ENCODE measurements around the gene KIAA0408.

Gene KIAA0408

DNA sequence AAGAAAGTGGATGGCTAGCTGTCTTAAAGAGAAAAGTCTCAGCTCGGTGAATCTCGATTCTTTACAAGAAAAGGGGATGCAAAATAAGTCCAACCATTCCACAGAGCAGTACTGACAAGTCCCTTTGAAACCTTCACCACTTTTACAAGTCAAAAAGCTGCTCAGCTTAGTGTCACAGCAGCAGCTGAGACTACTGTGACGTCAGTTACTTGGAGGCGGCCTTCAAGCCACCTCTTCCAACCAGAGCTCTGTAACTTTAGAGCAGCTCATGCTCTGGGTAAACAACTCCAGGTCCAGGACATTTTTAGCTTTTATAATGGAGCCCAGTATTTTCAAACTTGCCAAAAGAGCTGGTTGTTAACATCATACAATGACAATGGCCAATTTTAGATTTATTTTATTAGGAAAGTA lies at the start of gene KIAA0408:
Gene KIAA0408, minus strand, starts transcription at position 159 of the 411 bp plus-strand sequence. CDS start 5,408 bp downstream, outside the sequence.
- DNase-seq (ENCODE audit: low read depth, low spot score) = peak; percentile 43

DNA sequence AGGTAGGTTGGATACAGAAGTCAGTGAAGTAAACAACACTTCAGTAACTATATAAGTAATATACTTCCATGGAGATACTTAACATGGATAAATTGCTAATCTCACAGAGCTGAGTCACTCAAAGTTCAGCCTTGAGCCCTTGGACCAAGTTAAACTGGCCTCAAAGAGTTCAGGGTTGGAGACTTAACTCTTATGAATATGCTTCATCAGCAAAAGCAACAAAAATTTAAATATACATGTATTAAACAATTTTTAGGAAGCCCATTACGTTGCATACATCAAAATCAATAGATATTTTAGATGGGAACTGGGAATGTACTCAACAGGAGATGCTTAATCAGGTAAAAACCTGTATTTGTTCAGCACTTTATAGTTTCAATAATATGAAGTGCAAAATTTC lies 47.7 kb upstream of the KIAA0408 start:
- DNase-seq (ENCODE audit: low read depth, low spot score) = no peak

DNA sequence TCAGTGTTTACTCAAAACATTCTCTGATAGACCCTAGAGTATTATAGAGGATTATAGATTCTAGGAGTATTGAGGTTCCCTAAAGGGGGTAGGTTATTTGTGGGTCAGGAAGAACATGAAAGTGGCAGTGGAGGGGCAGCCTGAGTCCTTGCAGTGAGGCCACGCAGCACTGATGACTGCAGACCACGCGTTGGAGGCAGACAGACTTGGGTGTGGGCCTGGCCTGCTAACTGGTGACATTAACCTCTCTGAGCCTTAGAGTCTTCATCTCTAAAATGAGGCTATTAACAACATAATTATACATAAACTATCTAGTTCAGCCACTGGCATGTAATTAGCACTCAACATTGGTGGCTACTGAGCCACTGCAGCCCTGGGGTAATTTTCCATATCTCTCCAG lies 43.8 kb upstream of the KIAA0408 start:
- no peak for DNase-seq (ENCODE audit: low read depth, low spot score)

DNA sequence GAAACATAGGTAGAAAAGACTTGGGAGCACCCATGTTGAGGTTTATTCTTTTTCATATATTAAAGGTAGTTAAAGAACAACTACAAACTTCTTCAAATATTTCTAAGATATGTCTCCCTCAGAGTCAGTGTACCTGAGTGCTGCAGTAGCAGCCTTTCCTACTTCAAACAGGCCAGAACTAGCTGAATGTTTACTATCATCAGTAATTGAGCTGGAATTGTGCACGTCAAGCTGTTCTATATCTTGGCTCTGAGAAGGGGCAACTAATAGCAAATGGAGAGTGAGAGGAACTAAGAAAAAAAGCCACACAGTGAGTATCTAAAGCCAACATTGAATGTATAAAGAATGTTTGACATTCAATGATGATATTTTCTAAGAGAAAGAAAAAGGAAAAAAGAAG lies 38.2 kb upstream of the KIAA0408 start:
- no peak for DNase-seq (ENCODE audit: low read depth, low spot score)

DNA sequence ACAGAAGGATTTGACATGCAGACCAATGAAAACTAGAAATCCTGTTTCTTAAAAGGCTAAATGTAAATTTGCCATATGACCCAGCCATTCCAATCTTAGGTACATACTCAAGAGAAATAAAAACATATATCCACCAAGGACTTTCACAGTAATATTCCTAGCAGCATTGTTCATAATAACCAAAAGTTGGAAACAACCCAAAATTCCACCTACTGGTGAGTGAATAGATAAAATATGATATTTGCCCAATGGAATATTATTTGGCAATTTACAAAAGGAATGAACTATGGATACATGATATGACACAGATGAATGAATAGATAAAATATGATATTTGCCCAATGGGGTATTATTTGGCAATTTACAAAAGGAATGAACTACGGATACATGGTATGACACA lies 37.3 kb upstream of the KIAA0408 start:
- DNase-seq (ENCODE audit: low read depth, low spot score) = no peak

DNA sequence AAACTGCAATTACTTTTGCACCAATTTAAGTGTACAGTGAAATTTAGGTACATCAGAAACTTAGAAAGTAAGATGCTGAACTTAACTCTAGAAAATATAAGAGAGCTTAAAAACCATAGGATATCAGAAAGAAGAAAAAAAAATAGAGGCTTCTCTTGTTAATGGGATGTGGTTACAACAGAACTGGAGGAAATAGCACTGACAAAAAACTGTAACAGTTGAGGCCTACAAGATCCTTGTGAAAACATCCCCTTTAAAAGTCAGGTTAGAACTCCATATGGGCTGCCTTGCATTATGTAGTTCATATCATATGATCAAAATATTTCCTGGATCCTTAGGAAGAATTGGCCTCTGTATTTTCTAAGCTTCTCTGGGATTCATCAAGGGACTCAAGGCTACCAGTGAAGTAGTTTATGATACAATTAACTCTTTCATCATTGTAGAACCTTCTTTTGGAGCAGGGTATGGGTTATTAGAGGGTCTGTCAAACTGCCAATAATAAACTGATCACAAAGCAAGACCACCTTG lies 35.1 kb upstream of the KIAA0408 start:
- no peak for DNase-seq (ENCODE audit: low read depth, low spot score)

DNA sequence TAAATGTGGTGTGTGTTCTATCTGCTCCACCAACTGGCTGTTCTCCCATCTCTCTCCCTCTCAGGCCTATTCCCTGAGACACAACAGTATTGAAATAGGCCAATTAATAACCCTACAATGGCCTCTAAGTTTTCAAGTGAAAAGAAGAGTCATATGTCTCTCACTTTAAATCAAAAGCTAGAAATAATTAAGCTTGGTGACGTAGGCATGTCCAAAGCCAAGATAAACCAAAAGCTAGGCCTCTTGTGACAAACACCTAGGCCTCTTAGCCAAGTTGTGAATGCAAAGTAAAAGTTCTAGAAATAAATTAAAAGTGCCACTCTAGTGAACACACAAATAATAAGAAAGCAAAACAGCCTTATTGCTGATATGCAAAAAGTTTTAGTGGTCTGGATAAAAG lies 30.1 kb upstream of the KIAA0408 start:
- DNase-seq (ENCODE audit: low read depth, low spot score) = no peak

DNA sequence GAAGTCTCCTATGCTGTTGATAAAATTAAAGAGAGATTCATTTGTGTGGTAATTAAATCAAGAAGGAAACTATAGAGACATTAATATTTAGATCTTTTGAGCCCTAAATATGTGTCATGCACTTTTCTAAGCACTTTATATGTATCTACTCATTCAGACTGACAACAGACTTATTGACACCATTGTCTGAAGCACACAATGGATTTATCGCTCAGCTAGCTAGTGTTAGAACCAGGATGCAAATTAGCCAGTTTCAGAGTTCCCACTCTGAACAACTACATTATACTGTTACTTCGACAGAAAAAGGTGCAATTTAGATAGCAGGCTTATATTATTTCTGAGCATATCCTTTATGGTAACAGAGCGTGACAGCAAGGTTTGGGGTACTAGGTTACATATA lies 27.7 kb upstream of the KIAA0408 start:
- no peak for DNase-seq (ENCODE audit: low read depth, low spot score)

DNA sequence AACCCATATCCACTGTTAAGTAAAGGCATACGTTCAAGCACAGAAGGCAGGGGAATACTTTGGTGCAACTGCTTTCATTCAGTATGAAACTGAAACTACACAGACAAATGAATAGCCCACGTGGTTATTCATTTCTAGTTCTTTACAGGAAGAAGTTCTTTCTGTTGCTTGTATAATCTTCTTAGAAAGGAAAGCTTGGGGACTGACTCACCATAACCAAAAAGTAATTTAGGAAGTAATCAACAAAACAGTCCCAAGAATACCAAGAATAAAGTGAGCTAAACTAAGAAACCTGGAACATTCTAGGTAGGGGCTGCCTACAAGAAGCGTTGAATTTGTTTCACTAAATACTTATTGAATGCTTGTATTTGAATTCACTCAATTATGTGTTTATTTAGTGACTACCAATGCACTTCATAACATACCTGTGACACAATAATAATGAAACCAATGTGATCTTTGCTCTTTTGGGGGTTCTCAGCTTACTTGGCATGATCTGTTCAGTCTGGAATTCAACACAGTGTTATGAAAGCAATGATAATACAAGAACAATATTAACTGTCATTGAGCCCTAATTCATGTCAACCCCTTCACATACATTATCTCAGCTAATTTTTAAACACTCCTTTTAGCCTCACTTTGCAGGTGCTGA lies 25.1 kb upstream of the KIAA0408 start:
- DNase-seq (ENCODE audit: low read depth, low spot score) = no peak

DNA sequence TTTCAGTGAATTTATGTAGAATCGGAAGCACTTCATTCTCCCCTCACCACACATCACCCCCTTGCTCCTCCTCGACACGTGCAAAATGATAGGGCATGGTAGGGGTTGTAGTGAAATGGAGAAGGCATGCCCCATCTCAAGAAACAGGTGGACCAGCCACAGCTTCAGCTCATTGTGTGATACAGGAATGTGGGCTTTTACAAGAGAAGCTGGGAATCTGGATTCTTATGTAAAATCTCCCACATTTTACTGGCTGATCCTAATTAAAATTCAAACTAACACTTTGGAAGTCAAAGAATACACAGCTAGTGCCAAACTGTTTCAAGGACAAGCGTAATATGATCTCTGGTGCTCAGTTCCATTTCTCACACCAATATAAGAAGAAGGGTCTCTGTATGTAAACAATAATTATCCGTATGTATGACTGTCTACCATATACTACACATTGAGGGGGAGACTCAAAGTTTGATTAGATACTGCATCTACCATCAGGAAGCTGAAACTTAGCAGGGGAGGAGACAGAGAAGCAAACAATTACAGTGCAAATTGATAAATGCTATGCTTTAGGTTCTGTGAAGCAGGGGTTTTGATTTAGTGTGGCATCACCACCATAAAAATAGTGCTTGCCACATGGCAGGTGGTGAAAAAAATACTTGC lies 24.3 kb upstream of the KIAA0408 start:
- no peak for DNase-seq (ENCODE audit: low read depth, low spot score)

DNA sequence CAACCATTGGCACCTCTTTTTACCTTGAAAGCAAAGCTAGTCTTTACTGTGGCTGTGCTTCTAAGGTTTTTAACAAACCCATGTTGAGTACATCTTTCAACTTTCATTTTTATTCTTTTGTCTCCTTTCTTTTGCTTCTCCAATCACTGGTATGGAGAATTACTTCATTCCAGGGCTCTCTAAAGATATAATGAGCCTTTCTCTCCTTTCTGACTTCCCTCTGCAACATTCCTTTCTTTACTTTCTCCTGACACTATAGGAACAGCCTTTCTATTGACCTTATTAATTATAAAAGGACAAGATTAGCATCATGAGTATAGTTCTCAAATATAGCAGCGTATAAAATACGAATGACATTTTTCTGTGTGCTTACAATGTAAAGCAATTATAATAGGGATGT lies 23.1 kb upstream of the KIAA0408 start:
- DNase-seq (ENCODE audit: low read depth, low spot score) = no peak

DNA sequence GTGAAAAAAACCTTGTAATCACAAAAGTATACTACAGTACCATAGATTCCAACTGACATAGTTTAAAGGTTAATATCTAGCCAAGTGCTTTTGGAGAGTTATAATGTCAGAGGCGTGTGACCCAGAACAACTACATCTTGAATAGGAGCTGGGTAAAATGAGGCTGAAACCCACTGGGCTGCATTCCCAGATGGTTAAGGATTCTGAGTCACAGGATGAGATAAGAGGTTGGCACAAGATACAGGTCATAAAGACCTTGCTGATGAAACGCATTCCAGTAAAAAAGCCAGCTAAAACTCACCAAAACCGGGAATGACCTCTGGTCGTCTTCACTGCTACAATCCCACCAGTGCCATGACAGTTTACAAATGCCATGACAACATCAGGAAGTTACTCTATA lies 22.4 kb upstream of the KIAA0408 start:
- no peak for DNase-seq (ENCODE audit: low read depth, low spot score)

DNA sequence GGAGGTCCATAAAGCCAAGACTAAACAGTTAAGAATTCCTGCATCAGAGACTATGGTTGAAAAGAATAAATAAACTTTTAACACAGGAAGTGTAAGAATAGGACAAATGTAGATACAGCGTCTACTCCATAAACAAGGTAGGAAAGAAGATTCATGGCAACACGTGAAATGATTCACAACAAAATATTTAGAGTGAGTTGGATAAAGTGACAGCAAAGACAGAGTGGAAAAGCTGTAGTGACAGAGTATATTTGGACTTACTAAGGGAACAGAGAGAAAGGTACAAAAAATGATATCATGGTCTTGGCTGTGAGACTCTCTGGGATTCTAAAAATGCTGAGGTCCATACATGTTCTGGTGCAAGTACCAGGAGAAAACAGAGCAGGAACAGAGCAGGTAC lies 21.9 kb upstream of the KIAA0408 start:
- DNase-seq (ENCODE audit: low read depth, low spot score) = no peak

DNA sequence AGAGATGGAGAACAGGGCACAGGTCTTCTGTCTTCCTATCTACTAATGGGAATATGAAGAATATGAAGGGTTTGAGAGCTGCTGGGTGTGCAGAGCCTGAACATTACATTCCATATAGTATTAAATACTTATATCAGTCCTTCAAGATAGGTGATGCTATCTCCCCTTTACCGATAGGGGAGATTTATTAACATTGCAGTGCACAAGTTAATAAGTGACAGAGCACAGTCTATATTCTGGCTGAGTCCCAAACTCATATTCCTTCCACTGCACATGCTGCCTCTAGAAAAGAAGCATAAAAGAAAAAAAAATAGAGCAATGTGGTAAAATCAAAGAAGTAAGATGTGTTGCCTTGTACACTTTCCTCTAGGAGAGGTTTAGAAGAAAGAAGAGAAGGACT lies 18.5 kb upstream of the KIAA0408 start:
- no peak for DNase-seq (ENCODE audit: low read depth, low spot score)

DNA sequence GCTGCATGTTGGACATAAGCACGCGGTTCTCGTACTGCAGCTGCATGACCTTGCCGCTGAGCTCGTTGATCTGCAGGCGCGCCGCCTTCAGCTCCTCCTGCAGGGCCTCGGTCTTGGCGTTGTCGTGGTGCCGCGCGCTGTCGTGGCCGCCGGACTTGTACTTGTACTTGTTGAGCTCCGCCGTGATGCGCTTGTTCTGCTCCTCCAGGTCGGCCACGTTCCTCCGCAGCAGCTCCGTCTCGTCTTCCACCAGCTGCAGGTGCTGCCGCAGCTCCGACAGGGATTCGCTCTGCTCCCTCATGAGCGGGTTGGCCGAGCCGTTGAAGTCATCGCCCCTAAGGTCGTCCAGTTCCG lies 16.6 kb upstream of the KIAA0408 start:
- no peak for DNase-seq (ENCODE audit: low read depth, low spot score)

DNA sequence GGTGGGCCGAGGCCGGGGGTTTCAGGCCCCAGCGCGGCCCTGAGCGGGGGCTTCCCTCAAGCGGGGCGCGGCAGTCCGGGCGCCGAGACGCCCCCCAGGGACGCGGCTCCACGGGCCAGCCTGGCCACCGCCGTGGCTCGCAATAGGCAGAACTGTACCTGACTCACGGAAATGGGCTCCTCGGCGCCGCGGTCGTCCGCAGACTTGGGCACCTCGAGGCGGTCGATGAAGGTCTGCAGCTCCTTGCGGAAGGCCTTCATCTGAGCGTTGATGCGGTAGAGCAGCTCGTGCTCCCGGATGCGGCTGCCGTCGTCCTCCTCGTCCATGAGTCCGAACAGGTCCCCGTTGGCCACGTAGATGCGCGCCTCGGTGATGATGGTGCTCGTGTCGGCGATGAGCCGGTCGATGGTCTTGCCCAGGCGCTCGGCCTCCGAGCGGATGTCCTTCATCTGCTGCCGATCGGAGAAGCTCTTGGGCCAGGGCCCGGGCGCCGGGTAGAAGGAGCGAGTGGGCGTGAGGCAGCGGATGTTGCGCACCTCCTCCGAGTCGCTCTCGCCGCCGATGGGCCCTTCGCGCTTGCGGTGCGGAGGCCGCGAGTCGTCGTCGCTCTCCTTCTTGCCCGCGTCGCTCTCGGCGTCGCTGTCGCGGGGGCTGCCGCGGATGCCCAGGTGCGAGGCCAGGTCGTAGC lies 16.1 kb upstream of the KIAA0408 start:
- DNase-seq (ENCODE audit: low read depth, low spot score) = no peak

DNA sequence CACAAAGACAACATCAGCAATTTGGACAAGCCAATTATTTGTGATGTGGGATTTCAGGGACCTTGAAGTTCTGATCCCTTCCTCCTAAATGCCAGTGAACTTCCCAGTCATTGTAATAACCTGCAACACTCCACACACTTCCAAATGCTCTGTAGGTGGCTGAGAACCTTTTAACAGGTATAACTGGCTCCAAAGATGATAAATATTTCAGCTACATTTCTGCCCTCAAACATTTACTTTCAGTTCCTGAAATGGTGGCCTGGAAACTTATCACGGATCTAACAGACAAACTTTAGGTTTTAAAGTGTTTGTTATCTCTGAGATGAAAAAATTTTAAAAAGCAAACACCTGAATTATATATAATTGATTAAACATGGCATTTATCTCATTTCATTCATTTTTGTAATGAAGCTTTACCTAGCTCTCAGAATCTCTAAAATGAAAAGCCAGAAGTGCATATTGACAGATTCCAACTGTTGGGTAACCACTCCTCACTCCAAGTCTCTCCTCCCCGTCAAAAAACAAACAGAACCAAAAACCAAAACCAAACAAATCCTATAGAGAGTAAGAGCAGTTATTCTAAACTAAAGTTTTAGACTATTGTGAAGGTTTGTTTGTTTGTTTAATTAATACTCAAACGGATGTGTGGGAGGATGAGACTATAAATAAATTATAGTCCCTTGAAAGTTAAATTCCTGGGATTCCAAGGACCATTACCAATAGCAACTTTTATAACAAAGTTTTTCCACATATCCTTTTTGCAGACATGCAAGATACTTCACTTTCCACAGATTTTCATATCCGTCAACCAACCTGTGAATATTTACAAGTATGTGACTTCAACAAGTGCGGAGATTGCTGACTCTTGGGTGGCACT lies 12.4 kb upstream of the KIAA0408 start:
- DNase-seq (ENCODE audit: low read depth, low spot score) = no peak

DNA sequence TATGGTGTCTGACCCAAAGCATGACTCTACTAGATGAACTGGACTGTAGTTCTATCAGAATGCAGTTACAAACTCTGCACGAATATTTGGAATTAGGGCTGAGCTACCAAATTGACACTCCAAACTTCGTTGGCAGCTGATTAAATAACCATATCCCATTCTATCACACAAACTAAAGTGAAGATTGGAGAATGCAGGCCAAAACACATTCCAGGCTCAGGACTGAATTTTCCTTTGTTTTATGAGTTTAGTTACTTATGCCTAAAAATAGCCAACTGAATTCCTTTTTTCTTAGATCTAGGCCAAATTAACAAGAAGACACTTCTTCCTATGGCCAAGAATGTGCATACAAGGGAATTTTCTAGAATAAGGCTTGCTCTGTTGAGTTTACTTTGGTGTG lies 9.7 kb upstream of the KIAA0408 start:
- DNase-seq (ENCODE audit: low read depth, low spot score) = no peak

DNA sequence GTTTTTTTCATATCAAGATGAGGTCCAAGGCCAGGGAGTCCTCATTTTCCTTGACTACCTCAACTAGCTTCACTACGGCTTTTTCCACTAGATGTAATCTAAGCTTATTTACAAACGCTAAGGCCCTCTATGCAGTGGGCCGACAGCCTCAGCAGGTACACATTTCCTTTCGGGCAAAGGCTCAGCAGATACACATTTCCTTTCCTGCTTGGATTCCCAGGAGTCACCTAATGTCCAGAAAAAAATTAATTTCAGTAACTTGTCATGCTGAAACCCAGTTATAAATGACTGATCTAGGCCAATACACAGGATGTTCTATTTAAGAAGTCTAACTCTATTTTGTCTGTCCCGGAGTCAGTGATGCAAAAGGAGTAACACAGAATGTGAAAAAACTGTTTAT lies 7.2 kb upstream of the KIAA0408 start:
- DNase-seq (ENCODE audit: low read depth, low spot score) = no peak

DNA sequence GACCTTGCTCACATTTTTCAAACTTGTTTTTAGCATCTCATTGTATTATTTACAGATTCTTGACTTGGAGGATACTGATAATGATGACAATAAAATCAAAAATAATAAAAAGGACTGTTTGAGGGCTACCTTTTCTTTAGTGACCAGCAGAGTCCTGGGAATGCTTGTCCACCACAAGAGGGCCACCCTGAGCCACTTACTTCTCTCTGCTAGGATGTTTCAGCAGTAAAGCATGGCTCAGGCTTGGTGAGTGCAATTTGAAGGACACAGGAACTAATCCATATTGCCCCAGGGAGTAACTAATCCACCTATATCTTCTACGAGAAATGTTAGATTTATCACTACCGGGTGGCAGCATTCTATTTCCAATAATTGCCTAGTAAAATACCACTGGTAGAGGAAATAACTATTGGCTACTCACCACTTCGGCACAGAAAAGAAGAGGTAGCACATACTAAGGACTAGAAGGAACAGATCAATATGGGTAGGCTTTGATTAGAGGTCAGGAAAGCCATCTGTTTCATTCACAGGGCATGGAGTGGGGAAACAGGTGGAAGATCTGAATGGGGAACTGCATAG lies 5.8 kb upstream of the KIAA0408 start:
- no peak for DNase-seq (ENCODE audit: low read depth, low spot score)

DNA sequence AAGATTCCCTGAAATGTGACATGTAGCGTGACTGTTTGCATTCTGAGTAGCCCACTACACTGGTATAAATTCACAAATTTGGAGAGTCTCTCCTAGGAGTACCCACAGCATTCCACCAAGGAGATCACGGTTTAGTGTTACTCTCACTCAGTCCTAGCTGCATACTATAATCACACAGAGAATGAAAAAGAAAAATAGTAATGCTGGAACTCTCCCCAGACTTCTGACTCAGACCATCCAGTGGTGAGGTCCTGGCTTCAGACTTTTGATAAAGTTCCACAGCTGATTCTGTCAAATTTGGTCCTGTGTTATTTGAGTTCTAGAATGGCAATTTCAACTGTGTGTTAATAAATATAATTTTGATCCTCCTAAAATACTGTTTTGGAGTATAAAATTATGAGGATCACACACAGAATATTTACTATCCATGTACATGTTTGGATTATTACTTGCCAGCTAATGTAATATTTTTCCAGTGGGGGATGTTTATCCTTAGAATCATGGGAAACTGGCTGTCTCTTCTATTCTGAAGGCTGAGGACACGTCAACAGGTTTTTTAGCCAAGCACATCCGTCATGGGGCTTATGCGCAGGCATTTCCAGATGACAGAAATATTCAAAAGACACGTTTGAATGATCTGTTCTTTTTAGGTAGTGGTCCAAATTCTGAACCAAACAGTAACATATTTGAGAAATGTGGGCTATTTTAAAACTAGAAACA lies 5.1 kb upstream of the KIAA0408 start:
- no peak for DNase-seq (ENCODE audit: low read depth, low spot score)

All from smooth muscle cell of the brain vasculature (primary cell).